GM23338 (cell line): ENCODE measurements around the gene CENPP. TPM values are rescaled to one million over a fixed set of nuclear protein-coding genes. Genes with fewer than 3 reads are reported as not detected.

Source experiments
- ATAC-seq: fragments of 200-7000 bp; cut with Tn5 transposase; 3 replicates; pipeline ENCODE4 v1.9.1; 2020
- DNase-seq: peaks from one replicate; pipeline ENCODE4 v3.0.0-alpha.2; 2015; ENCODE audit warnings: low spot score
- H2AFZ ChIP-seq: fragments of 200-600 bp; sonication (generic); 2 replicates; pipeline ENCODE4 v1.8.0; 2016; ENCODE audit warnings: antibody characterized with exemption, mild to moderate bottlenecking, moderate library complexity
- H3F3A ChIP-seq: fragments of 200-600 bp; sonication (generic); replicated peaks from 2 replicates; pipeline ENCODE4 v1.8.0; 2017; ENCODE audit warnings: antibody characterized with exemption, mixed run types, low read depth
- H3K27ac ChIP-seq: fragments of 200-600 bp; sonication (generic); 2 replicates; pipeline ENCODE4 v1.6.1; 2016; ENCODE audit warnings: low read depth
- H3K27me3 ChIP-seq: fragments of 200-600 bp; sonication (generic); 2 replicates; pipeline ENCODE4 v1.8.0; 2016; ENCODE audit warnings: mild to moderate bottlenecking, mixed run types, moderate library complexity; ENCODE audit not compliant: insufficient read depth
- H3K36me3 ChIP-seq: fragments of 200-600 bp; sonication (generic); 2 replicates; pipeline ENCODE4 v1.8.0; 2016; ENCODE audit warnings: mild to moderate bottlenecking; ENCODE audit not compliant: insufficient read depth
- H3K4me1 ChIP-seq: fragments of 200-600 bp; sonication (generic); 2 replicates; pipeline ENCODE4 v1.8.0; 2016; ENCODE audit warnings: mild to moderate bottlenecking, moderate library complexity; ENCODE audit not compliant: insufficient read depth
- H3K4me2 ChIP-seq: fragments of 200-600 bp; sonication (generic); 2 replicates; pipeline ENCODE4 v1.7.1; 2017; ENCODE audit warnings: mixed run types
- H3K4me3 ChIP-seq: fragments of 200-600 bp; sonication (generic); 2 replicates; pipeline ENCODE4 v1.6.1; 2016; ENCODE audit warnings: mixed run types
- H3K79me2 ChIP-seq: fragments of 200-600 bp; sonication (generic); replicated peaks from 2 replicates; pipeline ENCODE4 v1.8.0; 2017; ENCODE audit warnings: mild to moderate bottlenecking; ENCODE audit not compliant: insufficient read depth
- H3K9me2 ChIP-seq: fragments of 200-600 bp; sonication (generic); 2 replicates; pipeline ENCODE4 v1.8.0; 2017; ENCODE audit not compliant: insufficient read depth
- H4K20me1 ChIP-seq: fragments of 200-600 bp; sonication (generic); replicated peaks from 2 replicates; pipeline ENCODE4 v1.8.0; 2017; ENCODE audit warnings: mild to moderate bottlenecking; ENCODE audit not compliant: insufficient read depth
- H3K27ac Mint-ChIP-seq: 2 replicates; pipeline ENCODE4 v1.8.0; 2020; ENCODE audit warnings: inconsistent platforms, mild to moderate bottlenecking, moderate library complexity, mixed read lengths
- H3K27me3 Mint-ChIP-seq: 3 replicates; pipeline ENCODE4 v1.8.0; 2022; ENCODE audit warnings: low read depth, mild to moderate bottlenecking, moderate library complexity, mixed read lengths, inconsistent platforms; ENCODE audit not compliant: insufficient read depth, poor library complexity
- H3K36me3 Mint-ChIP-seq: 3 replicates; pipeline ENCODE4 v1.8.0; 2021; ENCODE audit warnings: low read depth, mild to moderate bottlenecking, inconsistent platforms, moderate library complexity, mixed read lengths
- H3K4me1 Mint-ChIP-seq: 3 replicates; pipeline ENCODE4 v1.8.0; 2020; ENCODE audit warnings: mild to moderate bottlenecking, inconsistent platforms, mixed read lengths
- H3K4me3 Mint-ChIP-seq: 3 replicates; pipeline ENCODE4 v1.8.0; 2021; ENCODE audit warnings: moderate library complexity, mild to moderate bottlenecking, inconsistent platforms, mixed read lengths
- H3K9me3 Mint-ChIP-seq: 3 replicates; pipeline ENCODE4 v1.8.0; 2020; ENCODE audit warnings: moderate library complexity, mild to moderate bottlenecking, inconsistent platforms, mixed read lengths
- ETS1 ChIP-seq: IDR thresholded peaks from 2 replicates; pipeline ENCODE4 v1.6.1; 2016; ENCODE audit warnings: antibody characterized with exemption
- EZH2 ChIP-seq: fragments of 200-600 bp; sonication (generic); IDR thresholded peaks from one replicate; pipeline ENCODE4 v1.8.0; 2017; ENCODE audit warnings: antibody characterized with exemption, mild to moderate bottlenecking, low read depth; ENCODE audit not compliant: unreplicated experiment
- JUNB ChIP-seq: IDR thresholded peaks from one replicate; pipeline ENCODE4 v1.6.1; 2016; ENCODE audit warnings: antibody characterized with exemption; ENCODE audit not compliant: unreplicated experiment
- NANOG ChIP-seq: IDR thresholded peaks from 2 replicates; pipeline ENCODE4 v1.6.1; 2016; ENCODE audit warnings: antibody characterized with exemption, borderline replicate concordance
- POLR2AphosphoS5 ChIP-seq: IDR thresholded peaks from 2 replicates; pipeline ENCODE4 v1.6.1; 2016; ENCODE audit warnings: antibody characterized with exemption, low read depth
- REST ChIP-seq: IDR thresholded peaks from one replicate; pipeline ENCODE4 v1.6.1; 2018; ENCODE audit warnings: antibody characterized with exemption; ENCODE audit not compliant: unreplicated experiment
- STAT1 ChIP-seq: IDR thresholded peaks from one replicate; pipeline ENCODE4 v1.6.1; 2016; ENCODE audit warnings: antibody characterized with exemption; ENCODE audit not compliant: unreplicated experiment
- ZNF114 ChIP-seq: fragments of 250-450 bp; sonication (Bioruptor Pico); IDR thresholded peaks from 2 replicates; pipeline ENCODE4 v1.5.0; 2020; ENCODE audit warnings: mild to moderate bottlenecking, moderate library complexity
- polyA plus RNA-seq: library from polyadenylated mRNA; unstranded; fragments of >200 nt; fragmentation: Nextera tagmentation; extraction: Ambion mirVana; gene quantifications from 2 replicates; pipeline ENCODE4 v1.2.1, GENCODE V29; 2016
- total RNA-seq: library from RNA; depleted of rRNA; stranded (reverse); fragments of >200 nt; shearing (Covaris generic); gene quantifications from 2 replicates; pipeline ENCODE4 v1.2.3, GENCODE V29; 2014

CENPP gene
- total and polyA plus RNA-seq, 2 experiments from 2014 or later = 11.0 to 12.6 TPM

- TF ChIP-seq STAT1 (no peak), POLR2AphosphoS5 (no peak), ZNF114 (CRISPR knock-in tag) (no peak), REST (no peak)
Measured at GRCh38 chr9:92504881-92505280, 179.1 kb downstream of the CENPP start (continued).

GRCh38 chr9:92506184-92506857 lies 180.6 kb downstream of the CENPP start:
- Mint-ChIP-seq H3K4me1 (peaks cover 30% of the 10 kb centered on the region), H3K4me3 (no peak overlapping the region), H3K27ac (no peak overlapping the region), H3K27me3 (peaks cover 8% of the 10 kb centered on the region), H3K9me3 (no peaks in the 10 kb centered on the region), H3K36me3 (no peaks in the 10 kb centered on the region)
- Histone ChIP-seq H3K4me3 (no peak overlapping the region), H3K4me1 (peaks cover 12% of the 10 kb centered on the region; the same call in 1 of the 2 replicates), H4K20me1 (no peaks in the 10 kb centered on the region), H3K9me2 (no peaks in the 10 kb centered on the region), H2AFZ (no peak overlapping the region), H3K79me2 (no peaks in the 10 kb centered on the region), H3K4me2 (no peak overlapping the region), H3K27ac (no peak overlapping the region), H3K36me3 (no peaks in the 10 kb centered on the region), H3F3A (no peaks in the 10 kb centered on the region), H3K27me3 (no peaks in the 10 kb centered on the region)
- DNase-seq (no peak), ATAC-seq (no peak)
- TF ChIP-seq ETS1 (no peak), POLR2AphosphoS5 (no peak), NANOG (no peak), STAT1 (no peak), JUNB (no peak), EZH2 (no peak), REST (no peak)
